Stimulated activated CD4-positive, alpha-beta T cell treated with anti-CD3 and anti-CD28 coated beads, Interleukin-4, amount 100 ng/mL, for 4 hours (primary cell): Measurements from ENCODE around the gene APOB.

Experiments
- DNase-seq, 2 experiments: peaks; one replicate each; pipeline ENCODE4 v3.0.0-alpha.2; 2020

APOB gene

DNA sequence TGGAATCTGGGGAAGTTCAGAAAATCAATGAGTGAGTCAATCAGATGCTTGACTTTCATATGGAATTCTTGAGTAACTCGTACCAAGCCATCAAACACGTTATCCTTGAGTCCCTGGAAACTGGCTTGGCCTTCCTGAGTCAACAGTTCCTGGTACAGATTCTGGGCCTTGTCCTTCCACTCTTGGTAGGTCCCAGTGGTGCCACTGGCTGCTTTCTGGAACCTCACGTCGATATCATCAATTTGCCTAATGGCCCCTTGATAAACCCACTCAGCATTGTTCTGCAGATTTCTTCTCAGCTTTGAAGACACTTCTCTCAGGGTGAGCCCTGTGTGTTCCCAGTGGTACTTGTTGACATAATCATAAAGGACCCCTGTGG, 41.1 kb downstream of the APOB start:
- DNase-seq = no peak

- DNase-seq = no peak
These were observed 41.7 kb downstream of the APOB start for GRCh38 chr2:21001988-21002813.

GRCh38 chr2:21001225-21001946, 42.5 kb downstream of the APOB start:
- no peak for DNase-seq

DNA sequence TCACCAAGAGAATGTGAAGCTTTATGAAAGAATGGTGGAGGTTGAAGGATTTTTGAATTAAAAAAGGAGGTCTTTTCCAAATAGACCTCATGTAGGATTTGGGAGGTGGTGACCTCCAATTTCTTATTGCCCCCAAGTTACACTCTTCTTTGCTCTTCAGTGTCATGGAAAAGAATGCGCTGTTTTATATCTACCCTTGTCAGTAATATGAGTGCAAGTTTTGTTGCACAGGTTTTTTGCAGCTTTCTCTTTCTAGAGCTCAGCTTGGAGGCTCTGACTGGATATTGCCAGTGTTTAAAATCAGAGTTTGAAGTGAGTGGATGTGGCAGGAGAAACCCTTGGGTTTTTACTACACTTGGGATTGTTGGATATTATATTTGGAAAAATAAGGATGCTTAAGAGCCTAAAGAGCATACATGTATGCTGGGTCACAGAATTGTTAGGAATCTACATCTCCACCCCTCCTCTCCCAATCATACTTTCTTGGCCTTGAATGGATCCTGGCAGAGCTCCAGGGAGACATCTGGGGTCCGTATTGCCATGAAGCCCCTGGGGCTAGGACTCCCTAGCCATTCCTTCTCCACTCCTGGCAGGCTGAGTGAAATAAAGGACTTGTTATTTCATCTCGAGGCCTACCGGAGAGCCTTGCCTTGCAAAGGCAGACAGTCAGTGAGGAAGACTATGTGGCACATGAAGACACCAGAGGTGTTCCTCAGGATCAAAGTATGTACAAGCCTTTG, 43.8 kb downstream of the APOB start:
- no peak for DNase-seq

- no peak for DNase-seq
These were observed 44.6 kb downstream of the APOB start for GRCh38 chr2:20998972-20999905.

- no peak for DNase-seq
These were observed 45.7 kb downstream of the APOB start for GRCh38 chr2:20997953-20998722.

GRCh38 chr2:20994130-20994529, 49.7 kb downstream of the APOB start:
- DNase-seq = no peak

DNA sequence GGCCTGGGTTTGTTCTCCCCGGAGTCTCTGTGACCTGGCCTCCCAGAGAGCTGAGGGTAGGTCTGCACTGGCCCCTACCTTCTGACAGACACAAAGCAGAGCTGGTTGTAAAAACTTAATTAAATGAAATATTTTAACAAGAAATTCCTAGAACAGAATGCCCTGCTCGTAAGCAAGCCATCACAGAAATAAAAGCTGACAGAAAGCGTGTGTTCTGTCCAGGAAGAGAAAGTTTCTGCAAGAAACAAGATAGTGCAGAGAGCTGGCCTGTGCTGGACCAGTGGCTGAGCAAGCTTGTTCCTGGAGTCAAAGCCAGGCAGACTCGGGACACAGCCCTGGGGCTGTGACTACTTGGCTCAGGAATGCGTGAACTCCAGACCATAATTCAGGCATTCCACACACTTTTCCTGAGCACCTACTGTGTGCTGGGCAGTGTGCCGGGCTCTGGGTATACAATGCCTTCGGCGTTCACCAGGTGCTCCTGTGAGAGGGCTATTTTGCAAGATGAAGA, 51.6 kb downstream of the APOB start:
- DNase-seq = no peak

- no peak for DNase-seq
These were observed 53.1 kb downstream of the APOB start for GRCh38 chr2:20990442-20991430.

DNA sequence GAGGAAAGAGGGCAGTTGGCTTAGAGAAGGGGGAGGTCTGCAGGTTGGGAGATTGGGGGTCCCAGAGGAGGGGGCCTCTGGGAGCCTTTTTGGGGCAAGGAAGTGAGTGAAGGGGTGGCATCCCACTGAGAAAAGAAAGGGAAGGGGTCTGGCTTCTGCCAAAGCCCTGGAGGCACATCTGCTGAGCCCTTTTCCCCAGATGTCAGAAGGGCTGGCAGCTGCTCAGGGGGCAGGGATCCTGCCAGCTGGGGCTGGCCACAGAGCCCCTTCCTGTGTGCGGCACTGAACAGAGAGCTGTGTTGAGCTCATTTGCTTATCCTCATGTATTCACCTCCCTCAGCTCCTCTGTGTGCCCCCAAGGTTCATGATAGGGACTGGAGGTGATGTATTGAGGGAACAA, 54.5 kb downstream of the APOB start:
- DNase-seq = no peak

- no peak for DNase-seq
These were observed 55.0 kb downstream of the APOB start for GRCh38 chr2:20988905-20989304.

DNA sequence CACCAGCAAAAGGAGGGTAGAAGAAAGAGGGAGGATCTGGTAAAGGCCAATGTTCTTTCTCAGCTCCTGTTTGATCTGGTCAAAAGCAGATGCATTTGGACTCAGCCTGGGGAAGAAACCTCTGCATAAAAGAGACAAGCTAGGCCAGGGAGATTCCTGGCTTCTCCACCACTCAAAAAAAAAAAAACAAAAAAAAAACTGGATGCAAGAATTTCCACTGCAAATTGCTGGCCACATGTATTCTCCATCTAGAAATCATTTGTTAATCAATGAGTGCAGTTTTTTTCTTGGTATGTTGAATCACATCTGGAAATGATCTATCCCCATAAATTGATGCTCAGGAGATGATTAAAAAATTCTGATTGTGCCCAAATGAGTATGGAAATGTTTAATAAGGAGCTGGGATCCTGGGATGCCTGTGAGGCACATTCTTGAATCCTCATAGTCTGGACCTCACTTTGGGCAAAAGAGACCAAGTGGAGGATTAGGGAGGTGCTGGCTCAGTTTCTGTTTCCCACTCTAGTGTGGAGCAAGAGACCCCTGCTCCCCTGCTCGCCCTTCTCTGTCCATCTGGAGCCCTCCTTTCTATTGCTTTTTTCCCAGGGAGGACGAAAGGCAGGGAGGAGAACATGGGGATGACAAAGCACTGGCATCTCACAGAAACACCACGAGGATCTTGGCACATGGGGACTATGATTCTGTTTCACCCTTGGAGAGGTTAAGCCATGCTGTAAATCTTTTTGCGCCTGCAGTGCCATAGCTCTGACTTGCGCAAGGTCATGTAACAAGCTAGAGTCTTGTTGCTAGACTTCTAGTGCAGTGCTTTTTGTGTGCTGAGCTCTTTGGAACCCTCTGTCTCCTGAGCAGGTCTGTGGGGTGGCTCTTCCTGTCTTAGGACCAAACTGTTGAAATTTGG, 57.6 kb downstream of the APOB start:
- no peak for DNase-seq

DNA sequence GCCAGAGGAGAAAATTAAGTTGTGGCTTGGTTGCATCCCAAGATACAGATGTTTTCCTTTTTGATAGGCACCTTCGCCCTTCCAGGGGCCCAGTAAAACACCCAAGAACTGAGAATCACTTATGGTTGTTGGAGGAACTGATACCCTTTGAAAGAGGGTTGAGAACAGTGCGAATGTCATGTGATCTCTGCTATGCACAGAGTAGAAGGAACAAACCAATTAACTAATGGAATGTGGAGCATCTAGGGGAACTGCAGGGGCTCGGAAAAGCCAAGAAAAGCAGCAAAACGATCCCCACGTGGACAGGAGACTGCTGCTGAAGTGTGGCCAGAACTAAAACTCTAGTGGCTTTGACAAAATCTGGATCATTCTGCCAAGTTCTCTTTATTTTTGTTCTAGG, 58.8 kb downstream of the APOB start:
- DNase-seq = no peak

- no peak for DNase-seq
These were observed 59.5 kb downstream of the APOB start for GRCh38 chr2:20984408-20984807.

GRCh38 chr2:20983844-20984243, 60.0 kb downstream of the APOB start:
- no peak for DNase-seq

- no peak for DNase-seq
These were observed 61.0 kb downstream of the APOB start for GRCh38 chr2:20982861-20983260.

- no peak for DNase-seq
These were observed 66.2 kb downstream of the APOB start for GRCh38 chr2:20977520-20978180.

DNA sequence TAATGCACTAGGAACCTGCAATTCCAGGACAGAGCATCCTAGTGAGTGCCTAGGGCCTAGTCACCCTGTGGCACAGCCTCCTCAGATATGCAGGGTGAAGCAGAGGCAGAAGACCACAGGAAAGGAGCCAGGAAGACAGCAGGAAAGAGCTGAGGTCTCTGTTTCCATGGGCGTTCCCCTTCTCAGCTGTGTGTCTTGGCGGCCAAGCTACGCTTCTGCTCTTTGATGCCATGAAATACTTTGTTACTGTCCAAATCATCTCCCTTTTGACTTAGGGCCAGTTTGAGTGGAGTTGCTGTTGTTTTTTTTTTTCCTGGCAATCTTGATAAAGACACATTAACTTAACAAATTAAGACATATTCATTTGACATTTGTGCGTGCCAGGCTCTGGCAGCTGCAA, 67.3 kb downstream of the APOB start:
- DNase-seq = no peak
